Thoracic aorta (tissue), 2 donors: ENCODE data around the gene SCRN1. TPM values are rescaled to one million over a fixed set of nuclear protein-coding genes. Genes with fewer than 3 reads are reported as not detected.

Experiments
- ATAC-seq: fragments of 150-250 bp; one replicate; pipeline ENCODE4 v1.8.0; 2017; ENCODE audit warnings: low read depth; ENCODE audit not compliant: insufficient number of reproducible peaks, low FRiP score
- DNase-seq: peaks from one replicate; pipeline ENCODE4 v3.0.0-alpha.2; 2020; ENCODE audit warnings: low spot score
- H3K27ac ChIP-seq, 2 donors: fragments of 200-600 bp; sonication (generic); 1 replicate in 1 of 2; 2 replicates in 1 of 2; pipeline ENCODE4 v1.5.1; 2016; ENCODE audit warnings: mild to moderate bottlenecking in 2 of 2, moderate library complexity in 2 of 2
- H3K27me3 ChIP-seq: fragments of 200-600 bp; sonication (generic); replicated peaks from 2 replicates; pipeline ENCODE4 v1.6.0; 2016; ENCODE audit warnings: mild to moderate bottlenecking; ENCODE audit not compliant: insufficient read depth
- H3K36me3 ChIP-seq: fragments of 200-600 bp; sonication (generic); one replicate; pipeline ENCODE4 v1.5.1; 2016
- H3K4me1 ChIP-seq, 2 donors: fragments of 200-600 bp; sonication (generic); 1 replicate in 1 of 2; 2 replicates in 1 of 2; pipeline versions ENCODE4 v1.5.1 to v1.6.0; 2016; ENCODE audit warnings: low read depth in 2 of 2, mild to moderate bottlenecking in 1 of 2; ENCODE audit not compliant: control insufficient read depth in 1 of 2
- H3K4me3 ChIP-seq: fragments of 200-600 bp; sonication (generic); 2 replicates; pipeline ENCODE4 v1.5.1; 2016; ENCODE audit warnings: mild to moderate bottlenecking
- H3K9me3 ChIP-seq: fragments of 200-600 bp; sonication (generic); 2 replicates; pipeline ENCODE4 v1.5.1; 2016
- total RNA-seq, 2 donors: library from RNA; depleted of rRNA; stranded (reverse); fragments of >200 nt; gene quantifications; one replicate each; pipeline versions ENCODE4 v1.1.0 to v1.2.3, GENCODE V29; 2016
- TF ChIP-seq, protein P1 (sequence below): fragments of 200-600 bp; sonication (generic); IDR thresholded peaks from one replicate; pipeline ENCODE4 v1.5.1; 2019; ENCODE audit warnings: antibody characterized with exemption

Gene SCRN1
- total RNA-seq, 2 donors from 2014 or later, result 58.1 to 75.3 TPM

DNA sequence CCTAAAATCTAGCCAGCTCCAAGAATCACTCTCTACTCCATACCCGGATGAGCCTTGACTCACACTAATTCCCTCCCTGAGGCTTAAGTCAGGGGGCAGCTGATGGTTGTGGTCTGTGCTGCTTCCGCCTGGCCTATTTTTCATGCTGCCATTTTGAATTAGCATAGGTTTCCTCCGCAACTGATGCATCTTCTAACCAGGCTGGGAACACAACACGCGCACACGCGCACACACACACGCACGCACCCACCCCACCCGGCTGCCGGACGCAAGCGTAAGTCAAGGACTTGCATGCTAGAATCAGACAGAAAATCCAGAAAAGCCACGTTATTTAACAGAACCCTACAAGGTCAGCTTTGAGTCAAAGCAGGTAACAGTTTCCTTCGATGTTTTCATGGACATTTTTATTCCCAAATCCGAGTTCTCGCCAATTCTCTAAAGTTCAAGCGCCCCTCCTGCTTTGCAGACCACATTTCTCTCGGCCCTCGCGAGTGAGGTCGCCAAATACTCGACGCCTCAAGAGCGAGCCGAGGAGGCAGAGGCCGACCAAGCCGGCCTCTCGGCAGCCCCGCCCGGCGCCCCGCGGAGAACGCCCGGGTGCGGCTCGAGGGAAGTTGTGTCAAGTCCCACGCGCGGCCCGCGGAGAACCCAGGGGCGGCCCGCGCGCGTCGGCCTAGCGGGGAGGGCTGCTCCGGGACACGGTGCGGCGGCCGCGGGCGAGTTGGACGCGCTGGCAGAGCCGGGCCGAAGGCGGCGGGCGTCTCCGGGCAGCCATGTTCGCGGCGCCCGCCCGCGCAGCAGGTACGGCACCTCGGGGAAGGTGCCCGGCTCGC is 961 bp downstream of the SCRN1 start:
- DNase-seq (no peak), ATAC-seq (peak; percentile 40)
- Histone ChIP-seq H3K27ac (peak overlapping the region; percentile 94 to 98), H3K4me1 (peaks cover 8 to 26% of the 10 kb centered on the region in 2 donors), H3K27me3 (no peaks in the 10 kb centered on the region), H3K9me3 (peaks cover 8% of the 10 kb centered on the region), H3K36me3 (no peaks in the 10 kb centered on the region), H3K4me3 (peak overlapping the region; percentile 92)
- TF ChIP-seq, protein P1, sequence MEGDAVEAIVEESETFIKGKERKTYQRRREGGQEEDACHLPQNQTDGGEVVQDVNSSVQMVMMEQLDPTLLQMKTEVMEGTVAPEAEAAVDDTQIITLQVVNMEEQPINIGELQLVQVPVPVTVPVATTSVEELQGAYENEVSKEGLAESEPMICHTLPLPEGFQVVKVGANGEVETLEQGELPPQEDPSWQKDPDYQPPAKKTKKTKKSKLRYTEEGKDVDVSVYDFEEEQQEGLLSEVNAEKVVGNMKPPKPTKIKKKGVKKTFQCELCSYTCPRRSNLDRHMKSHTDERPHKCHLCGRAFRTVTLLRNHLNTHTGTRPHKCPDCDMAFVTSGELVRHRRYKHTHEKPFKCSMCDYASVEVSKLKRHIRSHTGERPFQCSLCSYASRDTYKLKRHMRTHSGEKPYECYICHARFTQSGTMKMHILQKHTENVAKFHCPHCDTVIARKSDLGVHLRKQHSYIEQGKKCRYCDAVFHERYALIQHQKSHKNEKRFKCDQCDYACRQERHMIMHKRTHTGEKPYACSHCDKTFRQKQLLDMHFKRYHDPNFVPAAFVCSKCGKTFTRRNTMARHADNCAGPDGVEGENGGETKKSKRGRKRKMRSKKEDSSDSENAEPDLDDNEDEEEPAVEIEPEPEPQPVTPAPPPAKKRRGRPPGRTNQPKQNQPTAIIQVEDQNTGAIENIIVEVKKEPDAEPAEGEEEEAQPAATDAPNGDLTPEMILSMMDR, result no peak

DNA sequence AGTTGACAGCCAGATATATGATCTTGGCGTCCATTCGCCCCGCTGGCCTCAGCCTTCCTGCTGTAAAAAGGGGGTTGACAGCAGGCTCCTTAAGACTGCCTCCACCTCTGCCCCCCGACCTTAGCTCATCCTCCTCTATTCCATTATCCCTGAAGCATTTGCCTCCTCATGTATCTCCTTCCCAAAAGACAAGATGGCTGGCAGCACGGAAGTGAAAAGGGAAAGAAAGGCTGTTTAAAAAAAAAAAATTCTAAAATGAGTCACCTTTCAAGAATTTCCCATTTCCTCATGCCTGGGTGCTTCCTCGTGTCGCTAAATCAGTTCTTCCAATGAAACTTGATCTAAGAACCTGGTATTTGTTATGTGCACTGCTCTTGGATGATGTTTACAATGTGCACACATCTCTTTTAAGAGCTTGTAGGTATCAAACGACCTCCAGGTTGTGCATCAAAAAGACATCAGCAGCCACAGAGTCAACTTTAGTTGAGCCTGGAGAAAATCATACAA is 1.7 kb downstream of the SCRN1 start:
- ATAC-seq (peak; percentile 42), DNase-seq (no peak)
- Histone ChIP-seq H3K9me3 (peaks cover 2% of the 10 kb centered on the region), H3K36me3 (no peaks in the 10 kb centered on the region), H3K27ac (peak overlapping the region; percentile 94 to 98), H3K27me3 (no peaks in the 10 kb centered on the region), H3K4me1 (peaks cover 8 to 26% of the 10 kb centered on the region in 2 donors), H3K4me3 (peak overlapping the region; percentile 92)
- TF ChIP-seq, protein P1, result no peak

DNA sequence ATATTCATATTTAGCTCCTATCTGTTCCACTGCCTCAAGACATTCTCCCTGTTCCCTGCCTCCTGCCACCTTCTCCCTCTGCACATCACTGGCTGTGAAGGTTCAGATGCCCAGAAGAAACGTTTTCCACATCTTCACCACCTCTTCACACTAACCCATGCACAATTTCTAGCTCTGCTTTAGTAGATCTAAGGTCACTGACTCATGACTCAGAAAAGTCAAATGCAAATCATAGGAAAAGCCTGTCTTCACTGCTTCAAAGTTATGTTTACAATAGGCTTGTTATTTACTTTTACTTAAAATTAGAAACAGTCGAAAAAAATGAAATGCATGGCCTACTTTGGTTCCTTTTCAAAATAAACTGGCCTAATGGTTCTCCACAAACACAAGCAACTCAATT is 2.5 kb downstream of the SCRN1 start:
- Histone ChIP-seq H3K27me3 (no peaks in the 10 kb centered on the region), H3K4me1 (peaks cover 8 to 26% of the 10 kb centered on the region in 2 donors), H3K27ac (peak overlapping the region; percentile 94 to 98), H3K4me3 (peak overlapping the region; percentile 92), H3K36me3 (no peaks in the 10 kb centered on the region), H3K9me3 (no peaks in the 10 kb centered on the region)
- DNase-seq (no peak), ATAC-seq (no peak)
- TF ChIP-seq, protein P1, result no peak

DNA sequence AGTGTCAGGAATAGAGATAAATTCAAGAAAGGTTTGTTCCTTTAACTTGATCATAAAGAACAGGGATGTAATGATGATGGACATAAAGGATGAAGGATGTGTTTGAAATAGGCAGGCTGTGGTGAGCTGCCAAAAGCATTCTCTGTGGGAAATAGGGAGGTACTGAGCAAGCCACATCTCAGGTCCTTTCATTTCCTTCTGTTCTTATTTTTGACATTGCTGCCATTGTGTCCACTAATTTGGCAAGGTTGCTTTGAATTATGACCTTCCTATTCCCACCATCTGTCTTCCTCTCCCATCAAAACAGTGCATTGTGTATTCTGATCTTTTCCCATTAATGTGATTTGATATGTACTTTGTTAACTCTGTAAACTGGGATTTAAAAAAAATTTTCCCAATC is 9.4 kb downstream of the SCRN1 start:
- no peak overlapping the region for H3K27ac ChIP-seq
- TF ChIP-seq, protein P1, result no peak

DNA sequence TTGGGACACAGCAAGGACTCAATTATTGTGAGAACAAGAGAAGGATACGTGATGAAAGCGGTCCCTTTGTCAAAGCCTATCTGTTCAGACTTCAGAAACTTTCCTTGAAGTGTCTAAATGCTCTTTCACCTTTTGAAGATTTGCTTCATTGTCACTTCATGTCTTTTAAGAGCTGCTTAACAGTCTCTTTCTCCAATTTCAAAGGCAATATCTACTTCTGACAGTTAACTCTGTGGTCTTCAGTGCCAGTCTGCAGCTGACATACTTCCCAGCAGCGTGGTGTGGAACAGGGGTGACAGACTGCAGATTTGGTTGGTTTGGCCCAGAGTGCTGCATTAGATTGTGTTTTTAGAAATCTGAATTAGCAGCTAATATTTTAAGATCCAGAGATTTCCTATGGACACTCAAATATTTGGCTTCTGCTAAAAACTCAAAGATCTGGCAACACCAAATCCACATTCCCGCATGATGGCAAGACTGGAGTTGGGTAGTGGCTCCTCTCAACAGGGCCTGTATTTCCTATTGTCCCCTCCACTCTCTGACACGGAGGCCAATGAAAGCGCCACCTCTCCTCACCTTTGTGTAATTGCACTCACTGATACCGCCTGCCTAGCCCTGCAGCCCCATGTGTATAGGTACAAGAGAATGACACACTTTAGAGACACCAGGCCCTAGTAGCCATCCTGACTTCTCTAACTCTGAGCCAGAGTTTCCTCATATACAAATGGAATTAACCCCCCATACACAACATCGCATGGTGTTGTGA is 11.5 kb downstream of the SCRN1 start:
- Histone ChIP-seq H3K27ac (no peak overlapping the region), H3K4me1 (no peaks in the 10 kb centered on the region), H3K36me3 (no peaks in the 10 kb centered on the region), H3K27me3 (no peaks in the 10 kb centered on the region), H3K4me3 (no peak overlapping the region), H3K9me3 (no peaks in the 10 kb centered on the region)
- ATAC-seq (no peak), DNase-seq (no peak)
- TF ChIP-seq, protein P1, result no peak

More for the DNA sequence above, 9.4 kb downstream of the SCRN1 start:
- Histone ChIP-seq H3K36me3 (no peaks in the 10 kb centered on the region), H3K4me3 (no peak overlapping the region), H3K27me3 (no peaks in the 10 kb centered on the region), H3K4me1 (no peaks in the 10 kb centered on the region), H3K9me3 (no peaks in the 10 kb centered on the region)
- DNase-seq, result no peak
- no peak for ATAC-seq
